Hepatocyte (in vitro differentiated cells): Measurements from ENCODE around the gene TMEM108. TPM values are rescaled to one million over a fixed set of nuclear protein-coding genes. Genes with fewer than 3 reads are reported as not detected.
A peak's percentile ranks its signal among the peaks of the same experiment; 100 is the strongest.

Experiments
- DNase-seq: peaks from one replicate; pipeline ENCODE4 v3.0.0-alpha.2; 2016; ENCODE audit warnings: low spot score
- H2AFZ ChIP-seq: fragments of 200-600 bp; sonication (generic); 2 replicates; pipeline ENCODE4 v1.6.0; 2016; ENCODE audit warnings: antibody characterized with exemption, mild to moderate bottlenecking
- H3K27ac ChIP-seq: fragments of 200-600 bp; sonication (generic); 2 replicates; pipeline ENCODE4 v1.5.1; 2016; ENCODE audit warnings: mild to moderate bottlenecking
- H3K27me3 ChIP-seq: fragments of 200-600 bp; sonication (generic); 2 replicates; pipeline ENCODE4 v1.6.1; 2016
- H3K36me3 ChIP-seq: fragments of 200-600 bp; sonication (generic); replicated peaks from 2 replicates; pipeline ENCODE4 v1.5.1; 2016; ENCODE audit warnings: low read depth; ENCODE audit not compliant: insufficient read depth
- H3K4me1 ChIP-seq: fragments of 200-600 bp; sonication (generic); 2 replicates; pipeline ENCODE4 v1.5.1; 2016; ENCODE audit warnings: mild to moderate bottlenecking, moderate library complexity; ENCODE audit not compliant: insufficient read depth
- H3K4me2 ChIP-seq: fragments of 200-600 bp; sonication (generic); 2 replicates; pipeline ENCODE4 v1.6.0; 2016
- H3K4me3 ChIP-seq: fragments of 200-600 bp; sonication (generic); 2 replicates; pipeline ENCODE4 v1.5.1; 2016; ENCODE audit warnings: mild to moderate bottlenecking
- H3K79me2 ChIP-seq: fragments of 200-600 bp; sonication (generic); 2 replicates; pipeline ENCODE4 v1.6.0; 2017; ENCODE audit warnings: mild to moderate bottlenecking
- H3K9me2 ChIP-seq: fragments of 200-600 bp; sonication (generic); replicated peaks from 2 replicates; pipeline ENCODE4 v1.6.0; 2017; ENCODE audit warnings: mild to moderate bottlenecking; ENCODE audit not compliant: insufficient read depth
- H3K9me3 ChIP-seq: fragments of 200-600 bp; sonication (generic); 2 replicates; pipeline ENCODE4 v1.5.1; 2016; ENCODE audit warnings: low read depth, mild to moderate bottlenecking
- H4K20me1 ChIP-seq: fragments of 200-600 bp; sonication (generic); 2 replicates; pipeline ENCODE4 v1.6.0; 2016; ENCODE audit warnings: mild to moderate bottlenecking; ENCODE audit not compliant: insufficient read depth, poor library complexity, severe bottlenecking
- CTCF ChIP-seq: fragments of 200-600 bp; sonication (generic); IDR thresholded peaks from 2 replicates; pipeline ENCODE4 v1.5.1; 2016; ENCODE audit warnings: antibody characterized with exemption, mild to moderate bottlenecking; ENCODE audit not compliant: poor library complexity
- EZH2 ChIP-seq: fragments of 200-600 bp; sonication (generic); IDR thresholded peaks from 2 replicates; pipeline ENCODE4 v1.6.1; 2016; ENCODE audit warnings: antibody characterized with exemption, mild to moderate bottlenecking, borderline replicate concordance
- EZH2phosphoT487 ChIP-seq: fragments of 200-600 bp; sonication (generic); IDR thresholded peaks from one replicate; pipeline ENCODE4 v1.6.1; 2018; ENCODE audit warnings: antibody characterized with exemption, mild to moderate bottlenecking, low read depth, moderate library complexity; ENCODE audit not compliant: unreplicated experiment, severe bottlenecking
- WGBS: methylation state at CpG from one replicate; pipeline ENCODE4 v1.1.6; 2016; ENCODE audit warnings: low lambda C conversion rate; ENCODE audit errors: missing lambda C conversion rate; 5-methylcytosine and 5-hydroxymethylcytosine counted together
- polyA plus RNA-seq: library from polyadenylated mRNA; unstranded; fragments of >200 nt; fragmentation: Nextera tagmentation; extraction: Ambion mirVana; gene quantifications from 2 replicates; pipeline ENCODE4 v1.2.1, GENCODE V29; 2016
- total RNA-seq: library from RNA; depleted of rRNA; stranded (reverse); fragments of >200 nt; gene quantifications from 2 replicates; pipeline ENCODE4 v1.2.3, GENCODE V29; 2014

The TMEM108 gene
- total and polyA plus RNA-seq, 2 experiments from 2014 or later, result 0.53 to 6.5 TPM

GRCh38 chr3:133213937-133214336, 175.7 kb downstream of the TMEM108 start:
- no peaks in the 10 kb centered on the region for H3K27me3 ChIP-seq
- TF ChIP-seq CTCF, result no peak
- TF ChIP-seq EZH2phosphoT487, result no peak
- TF ChIP-seq EZH2, result no peak
- DNase-seq, result peak; percentile 10
- H3K36me3 ChIP-seq, result no peaks in the 10 kb centered on the region
- no peaks in the 10 kb centered on the region for H3K79me2 ChIP-seq
- no peaks in the 10 kb centered on the region for H4K20me1 ChIP-seq
- H3K4me3 ChIP-seq, result no peak overlapping the region
- H3K9me3 ChIP-seq, result no peaks in the 10 kb centered on the region
- no peak overlapping the region for H2AFZ ChIP-seq
- H3K4me2 ChIP-seq, result no peak overlapping the region
- no peak overlapping the region for H3K27ac ChIP-seq
- H3K4me1 ChIP-seq, result no peaks in the 10 kb centered on the region
- no peaks in the 10 kb centered on the region for H3K9me2 ChIP-seq
- WGBS, result 87% methylated on average over 2 of the region's 2 CpGs

- no peaks in the 10 kb centered on the region for H3K9me2 ChIP-seq
- DNase-seq, result no peak
- no peaks in the 10 kb centered on the region for H3K36me3 ChIP-seq
- no peaks in the 10 kb centered on the region for H3K9me3 ChIP-seq
- H2AFZ ChIP-seq, result no peak overlapping the region
- no peaks in the 10 kb centered on the region for H3K4me1 ChIP-seq
- no peaks in the 10 kb centered on the region for H4K20me1 ChIP-seq
- no peaks in the 10 kb centered on the region for H3K27me3 ChIP-seq
- H3K79me2 ChIP-seq, result no peaks in the 10 kb centered on the region
- TF ChIP-seq CTCF, result no peak
- TF ChIP-seq EZH2phosphoT487, result no peak
- TF ChIP-seq EZH2, result no peak
- H3K27ac ChIP-seq, result no peak overlapping the region
- H3K4me2 ChIP-seq, result no peak overlapping the region
- H3K4me3 ChIP-seq, result no peak overlapping the region
- WGBS, result 78% methylated on average over 3 of the region's 3 CpGs
These were observed 189.6 kb downstream of the TMEM108 start for GRCh38 chr3:133227813-133228212.

- 71% methylated on average over 4 of the region's 4 CpGs for WGBS
- TF ChIP-seq EZH2 (no peak), EZH2phosphoT487 (no peak), CTCF (no peak)
- H3K9me2 ChIP-seq, result no peaks in the 10 kb centered on the region
- no peak overlapping the region for H2AFZ ChIP-seq
- no peak overlapping the region for H3K4me2 ChIP-seq
- DNase-seq, result no peak
- no peaks in the 10 kb centered on the region for H3K27me3 ChIP-seq
- no peaks in the 10 kb centered on the region for H3K9me3 ChIP-seq
- H3K36me3 ChIP-seq, result no peaks in the 10 kb centered on the region
- H3K27ac ChIP-seq, result no peak overlapping the region
- H3K4me1 ChIP-seq, result no peaks in the 10 kb centered on the region
- H4K20me1 ChIP-seq, result no peaks in the 10 kb centered on the region
- H3K4me3 ChIP-seq, result no peak overlapping the region
- H3K79me2 ChIP-seq, result no peaks in the 10 kb centered on the region
These were observed 192.0 kb downstream of the TMEM108 start for GRCh38 chr3:133230195-133230594.

- no peaks in the 10 kb centered on the region for H3K4me1 ChIP-seq
- no peak overlapping the region for H2AFZ ChIP-seq
- no peak overlapping the region for H3K4me3 ChIP-seq
- no peak for TF ChIP-seq CTCF
- no peaks in the 10 kb centered on the region for H3K79me2 ChIP-seq
- no peaks in the 10 kb centered on the region for H3K9me3 ChIP-seq
- no peaks in the 10 kb centered on the region for H3K9me2 ChIP-seq
- no peak overlapping the region for H3K27ac ChIP-seq
- H3K4me2 ChIP-seq, result no peak overlapping the region
- no peaks in the 10 kb centered on the region for H3K36me3 ChIP-seq
- DNase-seq, result no peak
- no peaks in the 10 kb centered on the region for H4K20me1 ChIP-seq
- WGBS, result 95% methylated on average over 1 of the region's 1 CpG
- H3K27me3 ChIP-seq, result no peaks in the 10 kb centered on the region
These were observed 198.7 kb downstream of the TMEM108 start for GRCh38 chr3:133236901-133237300.
